K562 (cell line): Measurements from ENCODE around the gene RNF223. TPM values are rescaled to one million over a fixed set of nuclear protein-coding genes. Genes with fewer than 3 reads are reported as not detected.
A peak's percentile ranks its signal among the peaks of the same experiment; 100 is the strongest.

Experiments used
- DDX20 ChIP-seq: fragments of 450-650 bp; IDR thresholded peaks from 2 replicates; pipeline ENCODE4 v1.6.1; 2016; ENCODE audit warnings: missing genetic modification characterization, low read depth, mild to moderate bottlenecking, missing compliant biosample characterization, moderate library complexity
- HDAC6 ChIP-seq: IDR thresholded peaks from 2 replicates; pipeline ENCODE4 v1.6.1; 2012; ENCODE audit warnings: low read depth, mild to moderate bottlenecking, control low read depth, inconsistent platforms, low read length, moderate library complexity
- NR4A1 ChIP-seq, 2 experiments: fragments of 250-450 bp in 1 of 2; fragments of 450-650 bp in 1 of 2; sonication (Bioruptor Pico) in 1 of 2; IDR thresholded peaks; 2 replicates each; pipeline versions ENCODE4 v1.4.0 to v1.6.1; 2016 to 2020; ENCODE audit warnings: mild to moderate bottlenecking in 2 of 2, missing compliant biosample characterization in 1 of 2, missing genetic modification characterization in 1 of 2, moderate library complexity in 1 of 2
- POLR2AphosphoS5 ChIP-seq: IDR thresholded peaks from 2 replicates; pipeline ENCODE4 v1.6.1; 2011; ENCODE audit warnings: mild to moderate bottlenecking, low read depth, low read length, moderate library complexity; ENCODE audit not compliant: control insufficient read depth, insufficient read depth
- SMC3 ChIP-seq: conservative IDR thresholded peaks from 2 replicates; pipeline ENCODE4 v1.6.1; 2011; ENCODE audit warnings: low read depth, low read length, improper control_type of control experiment; ENCODE audit not compliant: insufficient read depth
- TCF7 ChIP-seq: sonication (generic); IDR thresholded peaks from 2 replicates; pipeline ENCODE4 v1.6.1; 2016; ENCODE audit warnings: antibody characterized with exemption, borderline replicate concordance
- ZNF445 ChIP-seq: fragments of 250-450 bp; sonication (Bioruptor Pico); IDR thresholded peaks from 2 replicates; pipeline ENCODE4 v1.4.0; 2020; ENCODE audit warnings: low read depth, mild to moderate bottlenecking, moderate library complexity
- ZNF589 ChIP-seq: fragments of 200-800 bp; sonication (Bioruptor generic); IDR thresholded peaks from 2 replicates; pipeline ENCODE4 v1.6.1; 2016; ENCODE audit warnings: low read depth, missing genetic modification characterization, missing compliant biosample characterization
- ZNF75A ChIP-seq: fragments of 450-650 bp; formaldehyde crosslinking; IDR thresholded peaks from 2 replicates; pipeline ENCODE4 v1.4.0; 2020; ENCODE audit warnings: mild to moderate bottlenecking
- polyA plus RNA-seq, 8 experiments: library from polyadenylated mRNA; depleted of rRNA in 4 of 8; stranded (reverse) in 5 of 8; unstranded in 3 of 8; fragments of >200 nt; fragmentation: Nextera tagmentation in 2 of 8; fragmentation: Illumina TruSeq in 1 of 8; extraction: Ambion mirVana in 2 of 8; extraction: Trizol in 1 of 8; gene quantifications; 2 replicates each; pipeline versions ENCODE4 v1.2.1 to v1.2.3, GENCODE V29; 2011 to 2014; ENCODE audit warnings: inconsistent platforms in 1 of 8, missing spikeins in 1 of 8
- total RNA-seq, 7 experiments: library from RNA; depleted of rRNA in 6 of 7; stranded (reverse); fragments of >200 nt in 6 of 7; fragmentation: Illumina TruSeq in 2 of 7; extraction: Trizol in 2 of 7; gene quantifications; 2 replicates each; pipeline versions ENCODE4 v1.2.1 to v1.2.3, GENCODE V29; 2011 to 2021; ENCODE audit warnings: low replicate concordance in 1 of 7
- TF ChIP-seq, protein P1 (sequence below), 2 experiments: IDR thresholded peaks; 2 replicates each; pipeline ENCODE4 v1.6.1; 2011; ENCODE audit warnings: borderline replicate concordance in 1 of 2, control low read depth in 1 of 2, low read depth in 1 of 2, low read length in 1 of 2, mild to moderate bottlenecking in 1 of 2, mixed read lengths in 1 of 2, moderate library complexity in 1 of 2; ENCODE audit not compliant: insufficient read depth in 1 of 2, insufficient read length in 1 of 2, poor library complexity in 1 of 2, severe bottlenecking in 1 of 2; ENCODE audit errors: extremely low read depth in 1 of 2
- TF ChIP-seq, protein P2 (sequence below), 2 experiments: fragments of 450-650 bp in 1 of 2; sonication (generic) in 1 of 2; formaldehyde crosslinking; conservative IDR thresholded peaks; 2 replicates each; pipeline versions ENCODE4 v1.4.0 to v1.8.1; 2020 to 2022; ENCODE audit warnings: mild to moderate bottlenecking in 1 of 2, missing genetic modification reagents in 1 of 2
- TF ChIP-seq, protein P3 (sequence below): fragments of 450-650 bp; conservative IDR thresholded peaks from 2 replicates; pipeline ENCODE4 v1.6.1; 2016; ENCODE audit warnings: missing genetic modification characterization, low read depth, mild to moderate bottlenecking, missing compliant biosample characterization, moderate library complexity
- TF ChIP-seq, protein P4 (sequence below): fragments of 450-650 bp; IDR thresholded peaks from 2 replicates; pipeline ENCODE4 v1.6.1; 2014; ENCODE audit warnings: low read depth, mild to moderate bottlenecking, moderate library complexity, borderline replicate concordance
- TF ChIP-seq, protein P5 (sequence below): sonication (generic); formaldehyde crosslinking; IDR thresholded peaks from 2 replicates; pipeline ENCODE4 v1.8.0; 2023; ENCODE audit warnings: missing genetic modification reagents, mild to moderate bottlenecking, borderline replicate concordance

Gene RNF223
- total and polyA plus RNA-seq, 9 of the 15 experiments (the other 6 are each of a cell fraction or from before 2014, with no cell fraction given) = 0.04 to 0.32 TPM; not detected in 7

DNA sequence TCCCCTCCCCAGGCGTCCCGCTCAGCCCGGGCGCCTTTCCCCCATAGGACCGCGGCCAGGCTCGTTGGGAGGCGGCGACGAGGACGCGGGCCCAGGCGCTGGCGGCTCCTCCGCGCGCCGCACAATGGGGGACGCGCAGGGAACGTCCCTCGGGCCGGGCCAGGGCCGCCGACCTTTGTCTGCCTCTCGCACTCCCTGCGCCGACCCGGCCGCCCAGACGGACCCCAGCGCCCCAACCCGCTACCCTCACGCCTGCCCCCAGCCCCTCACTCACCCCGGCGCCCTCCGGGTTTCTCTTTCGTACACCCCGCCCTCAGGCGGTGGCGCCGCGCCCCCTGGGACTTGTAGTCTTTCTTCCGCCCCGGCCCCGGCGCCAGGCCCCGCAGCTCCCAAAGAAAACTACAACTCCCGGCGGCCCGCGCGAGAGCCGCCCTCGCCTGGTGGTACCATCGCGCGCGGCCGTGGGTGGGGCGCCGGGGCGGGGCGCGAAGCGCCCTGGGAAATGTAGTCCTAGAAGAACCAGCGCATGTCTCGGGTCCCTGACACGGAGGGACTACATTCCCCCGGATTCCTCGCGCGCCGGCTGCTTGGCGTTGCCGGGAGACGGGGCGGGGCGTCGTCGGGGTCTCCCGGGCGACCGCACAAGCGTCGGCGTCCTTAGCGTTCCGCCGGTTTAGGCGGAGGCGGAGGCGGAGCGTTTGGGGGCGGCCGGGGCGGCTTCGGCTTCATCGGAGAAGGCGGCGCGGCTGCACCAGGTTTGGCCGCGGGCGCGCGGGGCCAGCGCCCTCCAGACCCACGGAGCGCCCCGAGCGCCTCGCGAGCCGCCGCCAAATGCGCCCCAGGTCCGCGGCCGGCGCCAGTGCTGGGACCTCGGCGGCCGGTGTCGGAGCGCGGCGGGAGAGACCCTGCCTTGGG, 41.9 kb upstream of the RNF223 start, which contains the start of gene C1orf159 (continued):
- TF ChIP-seq, protein P1, sequence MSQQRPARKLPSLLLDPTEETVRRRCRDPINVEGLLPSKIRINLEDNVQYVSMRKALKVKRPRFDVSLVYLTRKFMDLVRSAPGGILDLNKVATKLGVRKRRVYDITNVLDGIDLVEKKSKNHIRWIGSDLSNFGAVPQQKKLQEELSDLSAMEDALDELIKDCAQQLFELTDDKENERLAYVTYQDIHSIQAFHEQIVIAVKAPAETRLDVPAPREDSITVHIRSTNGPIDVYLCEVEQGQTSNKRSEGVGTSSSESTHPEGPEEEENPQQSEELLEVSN (IDR thresholded peaks at IDR 0.05; ENCODE audit: borderline replicate concordance in 1 of 2, extremely low read depth in 1 of 2, insufficient read depth in 1 of 2, insufficient read length in 1 of 2, low read depth in 1 of 2, low read length in 1 of 2, poor library complexity in 1 of 2, severe bottlenecking in 1 of 2) = peak in 1 of 2 experiments; percentile 47
- TF ChIP-seq, protein P2, sequence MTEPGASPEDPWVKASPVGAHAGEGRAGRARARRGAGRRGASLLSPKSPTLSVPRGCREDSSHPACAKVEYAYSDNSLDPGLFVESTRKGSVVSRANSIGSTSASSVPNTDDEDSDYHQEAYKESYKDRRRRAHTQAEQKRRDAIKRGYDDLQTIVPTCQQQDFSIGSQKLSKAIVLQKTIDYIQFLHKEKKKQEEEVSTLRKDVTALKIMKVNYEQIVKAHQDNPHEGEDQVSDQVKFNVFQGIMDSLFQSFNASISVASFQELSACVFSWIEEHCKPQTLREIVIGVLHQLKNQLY (CRISPR knock-in tag; conservative IDR thresholded peaks at IDR 0.05) = no peak
- TF ChIP-seq SMC3 (no peak), DDX20 (tag) (no peak), ZNF445 (CRISPR knock-in tag) (no peak), TCF7 (no peak), NR4A1 (CRISPR knock-in tag; IDR thresholded peaks at IDR 0.05) (no peak), NR4A1 (tag; IDR thresholded peaks at IDR 0.05) (peak; percentile 85), ZNF589 (CRISPR knock-in tag) (peak; percentile 94), POLR2AphosphoS5 (peak; percentile 46; the same call in 1 of the 2 replicates), HDAC6 (no peak), ZNF75A (CRISPR knock-in tag) (0 out of 2 replicates have a peak, but pooled peaks have one; percentile 10)
- TF ChIP-seq, protein P3, sequence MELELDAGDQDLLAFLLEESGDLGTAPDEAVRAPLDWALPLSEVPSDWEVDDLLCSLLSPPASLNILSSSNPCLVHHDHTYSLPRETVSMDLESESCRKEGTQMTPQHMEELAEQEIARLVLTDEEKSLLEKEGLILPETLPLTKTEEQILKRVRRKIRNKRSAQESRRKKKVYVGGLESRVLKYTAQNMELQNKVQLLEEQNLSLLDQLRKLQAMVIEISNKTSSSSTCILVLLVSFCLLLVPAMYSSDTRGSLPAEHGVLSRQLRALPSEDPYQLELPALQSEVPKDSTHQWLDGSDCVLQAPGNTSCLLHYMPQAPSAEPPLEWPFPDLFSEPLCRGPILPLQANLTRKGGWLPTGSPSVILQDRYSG (tag) = peak; percentile 84
- TF ChIP-seq, protein P4, sequence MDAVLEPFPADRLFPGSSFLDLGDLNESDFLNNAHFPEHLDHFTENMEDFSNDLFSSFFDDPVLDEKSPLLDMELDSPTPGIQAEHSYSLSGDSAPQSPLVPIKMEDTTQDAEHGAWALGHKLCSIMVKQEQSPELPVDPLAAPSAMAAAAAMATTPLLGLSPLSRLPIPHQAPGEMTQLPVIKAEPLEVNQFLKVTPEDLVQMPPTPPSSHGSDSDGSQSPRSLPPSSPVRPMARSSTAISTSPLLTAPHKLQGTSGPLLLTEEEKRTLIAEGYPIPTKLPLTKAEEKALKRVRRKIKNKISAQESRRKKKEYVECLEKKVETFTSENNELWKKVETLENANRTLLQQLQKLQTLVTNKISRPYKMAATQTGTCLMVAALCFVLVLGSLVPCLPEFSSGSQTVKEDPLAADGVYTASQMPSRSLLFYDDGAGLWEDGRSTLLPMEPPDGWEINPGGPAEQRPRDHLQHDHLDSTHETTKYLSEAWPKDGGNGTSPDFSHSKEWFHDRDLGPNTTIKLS = peak; percentile 97
- TF ChIP-seq, protein P5, sequence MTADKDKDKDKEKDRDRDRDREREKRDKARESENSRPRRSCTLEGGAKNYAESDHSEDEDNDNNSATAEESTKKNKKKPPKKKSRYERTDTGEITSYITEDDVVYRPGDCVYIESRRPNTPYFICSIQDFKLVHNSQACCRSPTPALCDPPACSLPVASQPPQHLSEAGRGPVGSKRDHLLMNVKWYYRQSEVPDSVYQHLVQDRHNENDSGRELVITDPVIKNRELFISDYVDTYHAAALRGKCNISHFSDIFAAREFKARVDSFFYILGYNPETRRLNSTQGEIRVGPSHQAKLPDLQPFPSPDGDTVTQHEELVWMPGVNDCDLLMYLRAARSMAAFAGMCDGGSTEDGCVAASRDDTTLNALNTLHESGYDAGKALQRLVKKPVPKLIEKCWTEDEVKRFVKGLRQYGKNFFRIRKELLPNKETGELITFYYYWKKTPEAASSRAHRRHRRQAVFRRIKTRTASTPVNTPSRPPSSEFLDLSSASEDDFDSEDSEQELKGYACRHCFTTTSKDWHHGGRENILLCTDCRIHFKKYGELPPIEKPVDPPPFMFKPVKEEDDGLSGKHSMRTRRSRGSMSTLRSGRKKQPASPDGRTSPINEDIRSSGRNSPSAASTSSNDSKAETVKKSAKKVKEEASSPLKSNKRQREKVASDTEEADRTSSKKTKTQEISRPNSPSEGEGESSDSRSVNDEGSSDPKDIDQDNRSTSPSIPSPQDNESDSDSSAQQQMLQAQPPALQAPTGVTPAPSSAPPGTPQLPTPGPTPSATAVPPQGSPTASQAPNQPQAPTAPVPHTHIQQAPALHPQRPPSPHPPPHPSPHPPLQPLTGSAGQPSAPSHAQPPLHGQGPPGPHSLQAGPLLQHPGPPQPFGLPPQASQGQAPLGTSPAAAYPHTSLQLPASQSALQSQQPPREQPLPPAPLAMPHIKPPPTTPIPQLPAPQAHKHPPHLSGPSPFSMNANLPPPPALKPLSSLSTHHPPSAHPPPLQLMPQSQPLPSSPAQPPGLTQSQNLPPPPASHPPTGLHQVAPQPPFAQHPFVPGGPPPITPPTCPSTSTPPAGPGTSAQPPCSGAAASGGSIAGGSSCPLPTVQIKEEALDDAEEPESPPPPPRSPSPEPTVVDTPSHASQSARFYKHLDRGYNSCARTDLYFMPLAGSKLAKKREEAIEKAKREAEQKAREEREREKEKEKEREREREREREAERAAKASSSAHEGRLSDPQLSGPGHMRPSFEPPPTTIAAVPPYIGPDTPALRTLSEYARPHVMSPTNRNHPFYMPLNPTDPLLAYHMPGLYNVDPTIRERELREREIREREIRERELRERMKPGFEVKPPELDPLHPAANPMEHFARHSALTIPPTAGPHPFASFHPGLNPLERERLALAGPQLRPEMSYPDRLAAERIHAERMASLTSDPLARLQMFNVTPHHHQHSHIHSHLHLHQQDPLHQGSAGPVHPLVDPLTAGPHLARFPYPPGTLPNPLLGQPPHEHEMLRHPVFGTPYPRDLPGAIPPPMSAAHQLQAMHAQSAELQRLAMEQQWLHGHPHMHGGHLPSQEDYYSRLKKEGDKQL = no peak
